KMS-11 (cell line): ENCODE data around the gene DCAF4.

Source experiments
- H2AFZ ChIP-seq: fragments of 200-600 bp; sonication (generic); 2 replicates; pipeline ENCODE4 v1.6.1; 2016; ENCODE audit warnings: antibody characterized with exemption, mixed run types, low read depth
- H3K27ac ChIP-seq: fragments of 200-600 bp; sonication (generic); 2 replicates; pipeline ENCODE4 v1.6.1; 2016; ENCODE audit warnings: mild to moderate bottlenecking, mixed run types
- H3K27me3 ChIP-seq: fragments of 200-600 bp; sonication (generic); 2 replicates; pipeline ENCODE4 v1.6.1; 2017; ENCODE audit warnings: mild to moderate bottlenecking, low read depth, mixed run types, moderate library complexity; ENCODE audit not compliant: insufficient read depth
- H3K36me3 ChIP-seq: fragments of 200-600 bp; sonication (generic); 2 replicates; pipeline ENCODE4 v1.6.1; 2017; ENCODE audit warnings: mild to moderate bottlenecking, mixed run types; ENCODE audit not compliant: insufficient read depth
- H3K4me1 ChIP-seq: fragments of 200-600 bp; sonication (generic); 2 replicates; pipeline ENCODE4 v1.6.1; 2016; ENCODE audit warnings: mild to moderate bottlenecking, low read depth, mixed run types; ENCODE audit not compliant: poor library complexity, severe bottlenecking
- H3K4me2 ChIP-seq: fragments of 200-600 bp; sonication (generic); 2 replicates; pipeline ENCODE4 v1.7.0; 2016; ENCODE audit warnings: mild to moderate bottlenecking, mixed run types
- H3K4me3 ChIP-seq: fragments of 200-600 bp; sonication (generic); IDR thresholded peaks from 2 replicates; pipeline ENCODE4 v1.6.1; 2017; ENCODE audit warnings: low read depth, low read length, mixed read lengths; ENCODE audit not compliant: insufficient read depth
- H3K79me2 ChIP-seq: fragments of 200-600 bp; sonication (generic); 2 replicates; pipeline ENCODE4 v1.6.1; 2016; ENCODE audit warnings: low read depth, mixed run types; ENCODE audit not compliant: insufficient read depth
- H3K9ac ChIP-seq: fragments of 200-600 bp; sonication (generic); 2 replicates; pipeline ENCODE4 v1.6.1; 2016; ENCODE audit warnings: mild to moderate bottlenecking, mixed run types
- H4K20me1 ChIP-seq: fragments of 200-600 bp; sonication (generic); 2 replicates; pipeline ENCODE4 v1.6.1; 2016; ENCODE audit warnings: mild to moderate bottlenecking, mixed run types; ENCODE audit not compliant: insufficient read depth
- TF ChIP-seq, protein P1 (sequence below): fragments of 200-600 bp; sonication (generic); conservative IDR thresholded peaks from 2 replicates; pipeline ENCODE4 v1.6.1; 2017; ENCODE audit warnings: low read depth, mild to moderate bottlenecking, antibody characterized with exemption, low read length, moderate library complexity, mixed read lengths

The DCAF4 gene

GRCh38 chr14:72892879-72893635 lies 33.2 kb upstream of the DCAF4 start:
- TF ChIP-seq, protein P1, sequence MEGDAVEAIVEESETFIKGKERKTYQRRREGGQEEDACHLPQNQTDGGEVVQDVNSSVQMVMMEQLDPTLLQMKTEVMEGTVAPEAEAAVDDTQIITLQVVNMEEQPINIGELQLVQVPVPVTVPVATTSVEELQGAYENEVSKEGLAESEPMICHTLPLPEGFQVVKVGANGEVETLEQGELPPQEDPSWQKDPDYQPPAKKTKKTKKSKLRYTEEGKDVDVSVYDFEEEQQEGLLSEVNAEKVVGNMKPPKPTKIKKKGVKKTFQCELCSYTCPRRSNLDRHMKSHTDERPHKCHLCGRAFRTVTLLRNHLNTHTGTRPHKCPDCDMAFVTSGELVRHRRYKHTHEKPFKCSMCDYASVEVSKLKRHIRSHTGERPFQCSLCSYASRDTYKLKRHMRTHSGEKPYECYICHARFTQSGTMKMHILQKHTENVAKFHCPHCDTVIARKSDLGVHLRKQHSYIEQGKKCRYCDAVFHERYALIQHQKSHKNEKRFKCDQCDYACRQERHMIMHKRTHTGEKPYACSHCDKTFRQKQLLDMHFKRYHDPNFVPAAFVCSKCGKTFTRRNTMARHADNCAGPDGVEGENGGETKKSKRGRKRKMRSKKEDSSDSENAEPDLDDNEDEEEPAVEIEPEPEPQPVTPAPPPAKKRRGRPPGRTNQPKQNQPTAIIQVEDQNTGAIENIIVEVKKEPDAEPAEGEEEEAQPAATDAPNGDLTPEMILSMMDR: no peak
- H3K36me3 ChIP-seq: no peaks in the 10 kb centered on the region
- no peak overlapping the region; the same call in 1 of the 2 replicates for H3K27ac ChIP-seq
- H3K4me3 ChIP-seq: no peak overlapping the region
- peaks cover 41% of the 10 kb centered on the region for H3K4me1 ChIP-seq
- peak overlapping the region; percentile 54; the same call in 1 of the 2 replicates for H3K4me2 ChIP-seq
- H2AFZ ChIP-seq: peak overlapping the region; percentile 69; the same call in 1 of the 2 replicates
- peak overlapping the region; percentile 59 for H3K9ac ChIP-seq
- no peaks in the 10 kb centered on the region for H4K20me1 ChIP-seq
- peaks cover 23% of the 10 kb centered on the region; the same call in 1 of the 2 replicates for H3K79me2 ChIP-seq
- H3K27me3 ChIP-seq: no peaks in the 10 kb centered on the region

DNA sequence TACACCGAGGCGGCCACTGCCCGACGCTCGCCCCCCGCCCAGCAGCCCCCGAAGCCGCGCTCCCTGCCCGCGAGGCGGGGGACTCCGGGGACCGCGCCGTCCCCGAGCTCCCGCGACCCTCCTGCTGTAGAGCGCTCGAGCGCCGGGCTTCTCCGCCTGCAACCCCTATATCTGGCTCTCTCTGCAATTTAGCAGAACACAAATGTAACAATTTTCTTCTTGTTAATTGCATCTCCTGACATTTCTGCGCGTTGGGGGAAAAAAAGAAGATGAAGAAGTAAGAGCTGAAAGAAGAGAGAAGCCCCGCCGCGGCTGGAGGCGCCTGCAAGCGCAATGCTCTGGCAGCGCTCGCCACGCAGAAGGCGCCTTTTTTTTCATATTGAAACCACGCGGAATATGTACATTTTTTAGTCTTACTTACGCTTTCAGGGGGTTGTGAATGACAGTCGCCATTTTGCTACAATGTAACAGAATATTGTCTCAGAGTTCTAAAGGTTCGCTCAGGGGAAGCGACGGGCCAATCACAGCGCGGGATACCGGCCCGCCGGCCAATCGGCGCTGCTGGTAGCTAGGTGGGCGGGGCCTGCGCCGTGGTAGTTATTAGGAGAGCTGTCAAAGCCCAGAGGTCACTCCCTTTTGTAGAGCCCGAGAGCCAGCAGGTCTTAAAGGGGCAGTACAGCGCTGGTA lies 32.5 kb upstream of the DCAF4 start, which contains the start of gene DPF3:
DPF3 (minus strand) TSS at position 466 of the 687 bp plus-strand sequence; CDS start at position 453, 13 bp downstream.
- Histone ChIP-seq H3K4me2 (peak within 1 kb of the TSS; percentile 83), H3K9ac (peak within 1 kb of the TSS; percentile 59), H3K36me3 (no peaks in the 10 kb centered on the region), H3K79me2 (peaks cover 23% of the 10 kb centered on the region; the same call in 1 of the 2 replicates), H2AFZ (peak within 1 kb of the TSS; percentile 69), H3K27ac (peak within 1 kb of the TSS; percentile 61; the same call in 1 of the 2 replicates), H3K27me3 (no peaks in the 10 kb centered on the region), H3K4me1 (peaks cover 34% of the 10 kb centered on the region), H3K4me3 (no peak within 1 kb of the TSS), H4K20me1 (no peaks in the 10 kb centered on the region)
- TF ChIP-seq, protein P1: no peak

- H3K27me3 ChIP-seq: no peaks in the 10 kb centered on the region
- H3K27ac ChIP-seq: no peak overlapping the region
- H3K4me2 ChIP-seq: peak overlapping the region; percentile 83
- H3K4me3 ChIP-seq: no peak overlapping the region
- TF ChIP-seq, protein P1: no peak
- no peaks in the 10 kb centered on the region for H3K36me3 ChIP-seq
- H2AFZ ChIP-seq: peak overlapping the region; percentile 69
- H3K9ac ChIP-seq: no peak overlapping the region
- H4K20me1 ChIP-seq: no peaks in the 10 kb centered on the region
- H3K79me2 ChIP-seq: peaks cover 23% of the 10 kb centered on the region; the same call in 1 of the 2 replicates
- H3K4me1 ChIP-seq: peaks cover 29% of the 10 kb centered on the region
Observed at GRCh38 chr14:72894323-72894622, 32.0 kb upstream of the DCAF4 start.

- Histone ChIP-seq H3K4me1 (peaks cover 24% of the 10 kb centered on the region), H3K4me2 (peak overlapping the region; percentile 83), H4K20me1 (no peaks in the 10 kb centered on the region), H3K79me2 (peaks cover 23% of the 10 kb centered on the region; the same call in 1 of the 2 replicates), H3K27me3 (no peaks in the 10 kb centered on the region), H3K4me3 (no peak overlapping the region), H3K9ac (no peak overlapping the region), H3K36me3 (no peaks in the 10 kb centered on the region), H2AFZ (peak overlapping the region; percentile 69), H3K27ac (no peak overlapping the region)
- TF ChIP-seq, protein P1: no peak
Observed at GRCh38 chr14:72894623-72895378, 31.5 kb upstream of the DCAF4 start.
